Common myeloid progenitor, CD34-positive (primary cell): ENCODE results near the gene TRIM44.
"Not testable (repeated sequence)": the region's sequence is repeated elsewhere in the genome, so short reads cannot be mapped to it uniquely, and the experiment has no call there.

Experiments used
- CTCF ChIA-PET: fragments of 350-600 bp; sonication (Branson Sonifier 250); formaldehyde crosslinking; loops from one replicate; lab custom pipeline; 2021; ENCODE audit warnings: antibody characterized with exemption; lab: Charles Lee
- POLR2A ChIA-PET: fragments of 350-600 bp; sonication (Branson Sonifier 250); formaldehyde crosslinking; loops from one replicate; lab custom pipeline; 2021; ENCODE audit warnings: antibody characterized with exemption; lab: Charles Lee
- DNase-seq, 3 donors: peaks; one replicate each; pipeline versions ENCODE4 v3.0.0 to v3.0.0-alpha.2; 2013
- H3K27ac ChIP-seq, 2 experiments: 1 replicate in 1 of 2; 2 replicates in 1 of 2; pipeline ENCODE4 v1.7.0; 2013; ENCODE audit warnings: inconsistent platforms in 2 of 2, low read length in 2 of 2, mild to moderate bottlenecking in 2 of 2, low read depth in 1 of 2, moderate library complexity in 1 of 2; ENCODE audit not compliant: severe bottlenecking in 2 of 2, insufficient read depth in 1 of 2, poor library complexity in 1 of 2
- H3K27me3 ChIP-seq, 5 experiments: replicated peaks in 2 of 5; 1 replicate in 3 of 5; 2 replicates in 2 of 5; pipeline versions ENCODE4 v1.6.1 to v1.7.0; 2013; ENCODE audit warnings: low read length in 4 of 5, mild to moderate bottlenecking in 2 of 5, moderate library complexity in 2 of 5, inconsistent platforms in 1 of 5; ENCODE audit not compliant: insufficient read depth in 5 of 5, control insufficient read depth in 4 of 5
- H3K36me3 ChIP-seq, 4 experiments: 1 replicate in 2 of 4; 2 replicates in 2 of 4; pipeline versions ENCODE4 v1.6.1 to v1.7.0; 2013; ENCODE audit warnings: low read length in 3 of 4, control low read depth in 1 of 4, mild to moderate bottlenecking in 1 of 4; ENCODE audit not compliant: control insufficient read depth in 4 of 4, insufficient read depth in 4 of 4
- H3K4me1 ChIP-seq, 4 experiments: 1 replicate in 3 of 4; 2 replicates in 1 of 4; pipeline versions ENCODE4 v1.6.1 to v1.7.1; 2013; ENCODE audit warnings: low read length in 3 of 4, mild to moderate bottlenecking in 3 of 4, control low read depth in 1 of 4, inconsistent platforms in 1 of 4, moderate library complexity in 1 of 4; ENCODE audit not compliant: control insufficient read depth in 4 of 4, insufficient read depth in 4 of 4; ENCODE audit errors: control extremely low read depth in 1 of 4
- H3K4me3 ChIP-seq, 7 experiments: 1 replicate in 4 of 7; 2 replicates in 3 of 7; pipeline versions ENCODE4 v1.5.1 to v1.7.0; 2013; ENCODE audit warnings: mild to moderate bottlenecking in 7 of 7, low read length in 6 of 7, moderate library complexity in 6 of 7, inconsistent platforms in 2 of 7, low read depth in 2 of 7, control low read depth in 1 of 7; ENCODE audit not compliant: insufficient read depth in 4 of 7, control insufficient read depth in 1 of 7; ENCODE audit errors: extremely low read depth in 1 of 7
- H3K9me3 ChIP-seq, 5 experiments: 1 replicate in 4 of 5; 2 replicates in 1 of 5; pipeline versions ENCODE4 v1.6.1 to v1.7.1; 2013; ENCODE audit warnings: low read length in 4 of 5, mild to moderate bottlenecking in 2 of 5, inconsistent platforms in 1 of 5, low read depth in 1 of 5, moderate library complexity in 1 of 5; ENCODE audit not compliant: control insufficient read depth in 4 of 5, insufficient read depth in 2 of 5; ENCODE audit errors: control extremely low read depth in 1 of 5
- WGBS: methylation state at CpG from one replicate; pipeline ENCODE4 v1.1.5; 2013; ENCODE audit not compliant: insufficient coverage; 5-methylcytosine and 5-hydroxymethylcytosine counted together

TRIM44 gene

DNA sequence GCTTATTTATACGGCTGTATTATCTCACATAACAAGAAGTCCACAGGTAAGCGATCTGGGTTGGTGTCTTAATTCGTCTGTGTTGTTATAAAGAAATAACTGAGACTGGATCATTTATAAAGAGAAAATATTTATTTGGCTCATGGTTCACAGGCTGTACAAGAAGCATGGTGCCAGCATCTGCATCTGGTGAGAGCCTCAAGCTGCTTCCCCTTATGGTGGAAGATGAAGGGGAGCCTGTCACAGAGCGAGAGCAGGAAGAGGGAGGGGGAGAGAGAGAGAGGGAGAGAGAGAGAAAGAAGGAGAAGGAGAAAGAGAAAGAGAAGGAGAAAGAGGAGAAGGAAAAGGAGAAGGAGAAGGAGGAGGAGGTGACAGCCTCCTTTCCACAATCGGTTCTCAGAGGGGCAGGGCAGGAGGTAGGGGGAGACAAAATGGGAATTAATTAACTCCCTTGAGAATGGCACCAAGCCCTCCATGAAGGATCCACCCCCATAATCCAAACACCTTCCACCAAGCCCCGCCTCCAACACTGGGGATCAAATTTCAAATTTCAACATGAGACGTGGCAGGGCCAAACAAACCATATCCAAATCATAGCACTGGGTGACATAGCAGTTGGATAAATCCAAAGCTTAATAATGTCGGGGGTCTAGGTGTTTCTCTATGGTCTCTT is 15.0 kb upstream of the TRIM44 start:
- Histone ChIP-seq H3K9me3 (no peaks in the 10 kb centered on the region), H3K4me1 (no peaks in the 10 kb centered on the region), H3K4me3 (no peak overlapping the region), H3K36me3 (no peaks in the 10 kb centered on the region), H3K27ac (no peak overlapping the region), H3K27me3 (no peaks in the 10 kb centered on the region)
- DNase-seq: peak in 1 of 3 donors; percentile 33
- ChIA-PET POLR2A (no interaction called here), CTCF (interaction anchor here (0.8 kb wide), 1 partner anchor 18 kb away, joined by 3 read pairs; no protein-coding TSS in a partner anchor)
- WGBS: 93% methylated on average over 3 of the region's 8 CpGs

DNA sequence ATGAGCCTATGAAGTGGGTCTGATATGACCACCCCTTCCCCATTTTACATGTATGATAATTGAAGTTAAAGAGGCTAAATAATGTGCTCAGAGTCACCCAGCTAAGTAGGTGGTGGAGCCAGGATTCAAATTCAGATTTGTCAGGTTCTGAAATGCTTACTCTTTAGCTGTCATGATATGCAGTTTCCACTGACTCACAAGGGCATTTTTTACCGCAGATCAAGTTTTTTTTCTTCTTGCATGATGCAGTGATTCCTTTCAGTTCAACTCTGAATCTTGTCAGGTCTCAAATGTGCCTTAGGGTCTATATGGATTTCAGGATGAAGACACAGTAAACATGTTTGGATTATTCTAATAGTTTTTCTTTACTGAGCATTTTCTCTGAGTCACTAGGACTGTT is 12.6 kb upstream of the TRIM44 start:
- H3K4me1 ChIP-seq: no peaks in the 10 kb centered on the region
- DNase-seq: no peak
- ChIA-PET POLR2A (no interaction called here), CTCF (no interaction called here)
- no peak overlapping the region for H3K27ac ChIP-seq
- whole genome bisulfite sequencing: 100% methylated on average over 1 of the region's 1 CpG
- no peaks in the 10 kb centered on the region for H3K36me3 ChIP-seq
- H3K4me3 ChIP-seq: no peak overlapping the region
- H3K9me3 ChIP-seq: no peaks in the 10 kb centered on the region
- H3K27me3 ChIP-seq: peaks cover 0 to 2% (median 0%) of the 10 kb centered on the region in 5 experiments

DNA sequence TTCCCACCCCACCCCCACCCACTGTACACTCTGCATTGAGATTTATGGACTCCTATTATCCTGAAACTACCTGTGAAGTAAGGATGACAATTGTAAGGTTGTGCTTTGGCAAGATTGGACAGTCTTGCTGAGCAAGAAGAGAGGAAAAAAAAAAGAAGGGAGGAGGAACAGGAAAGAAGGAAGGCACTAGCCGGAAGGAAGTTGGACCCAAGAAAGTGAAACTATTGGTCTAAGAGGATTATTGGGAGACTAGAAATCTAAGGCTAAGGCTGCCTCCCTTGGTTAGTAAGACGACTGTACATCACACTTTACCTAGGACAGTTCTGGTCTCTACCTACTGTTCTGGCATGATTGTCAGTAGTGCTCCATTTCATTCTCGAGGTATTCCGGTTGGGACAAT is 12.1 kb upstream of the TRIM44 start:
- no peak overlapping the region for H3K4me3 ChIP-seq
- POLR2A ChIA-PET: no interaction called here
- no peak overlapping the region for H3K27ac ChIP-seq
- no peaks in the 10 kb centered on the region for H3K36me3 ChIP-seq
- peaks cover 0 to 4% (median 0%) of the 10 kb centered on the region in 5 experiments for H3K27me3 ChIP-seq
- WGBS: 86% methylated on average over 3 of the region's 4 CpGs
- no peaks in the 10 kb centered on the region for H3K9me3 ChIP-seq
- CTCF ChIA-PET: no interaction called here
- DNase-seq: no peak
- no peaks in the 10 kb centered on the region for H3K4me1 ChIP-seq

DNA sequence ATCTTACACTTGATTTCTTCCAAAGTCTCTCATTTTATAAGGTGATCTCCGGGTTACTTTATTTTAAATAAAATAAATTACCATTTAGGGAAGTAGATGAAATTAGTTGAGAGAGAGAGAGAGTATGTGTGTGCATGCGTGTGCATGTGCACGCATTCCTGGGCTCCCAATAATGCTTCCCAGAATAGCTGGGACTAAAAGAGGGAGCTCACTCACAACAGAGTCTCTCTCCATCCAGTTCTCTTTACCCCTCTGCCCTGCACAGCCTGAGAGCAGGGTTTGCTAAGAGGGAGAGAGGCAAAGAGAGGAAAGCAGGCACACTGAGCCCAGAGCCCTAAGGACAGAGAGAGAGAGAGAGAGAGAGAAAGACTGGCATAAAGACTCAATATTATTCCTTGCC is 11.3 kb upstream of the TRIM44 start:
- Histone ChIP-seq H3K36me3 (no peaks in the 10 kb centered on the region), H3K27ac (no peak overlapping the region), H3K9me3 (no peaks in the 10 kb centered on the region), H3K4me1 (no peaks in the 10 kb centered on the region), H3K4me3 (no peak overlapping the region), H3K27me3 (peaks cover 0 to 6% (median 0%) of the 10 kb centered on the region in 5 experiments)
- POLR2A ChIA-PET: no interaction called here
- WGBS: no CpG with 5 or more reads among the region's 3 CpGs
- DNase-seq: no peak
- CTCF ChIA-PET: no interaction called here

DNA sequence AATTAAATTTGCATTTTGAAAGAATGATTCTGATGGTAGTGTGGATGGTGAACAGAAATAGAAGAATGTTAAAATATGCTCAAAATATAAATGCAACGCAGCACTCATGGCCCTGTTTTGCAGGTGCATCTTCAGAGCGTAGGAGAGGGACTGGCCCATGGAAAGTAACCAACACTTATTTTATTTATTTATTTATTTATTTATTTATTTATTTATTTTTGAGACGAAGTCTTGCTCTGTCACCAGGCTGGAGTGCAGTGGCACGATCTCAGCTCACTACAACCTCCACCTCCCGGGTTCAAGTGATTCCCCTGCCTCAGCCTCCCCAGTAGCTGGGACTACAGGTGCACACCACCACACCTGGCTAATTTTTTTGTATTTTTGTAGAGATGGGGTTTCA is 9.8 kb upstream of the TRIM44 start:
- POLR2A ChIA-PET, CTCF ChIA-PET: not testable (repeated sequence)
- WGBS: no CpG with 5 or more reads among the region's 5 CpGs

DNA sequence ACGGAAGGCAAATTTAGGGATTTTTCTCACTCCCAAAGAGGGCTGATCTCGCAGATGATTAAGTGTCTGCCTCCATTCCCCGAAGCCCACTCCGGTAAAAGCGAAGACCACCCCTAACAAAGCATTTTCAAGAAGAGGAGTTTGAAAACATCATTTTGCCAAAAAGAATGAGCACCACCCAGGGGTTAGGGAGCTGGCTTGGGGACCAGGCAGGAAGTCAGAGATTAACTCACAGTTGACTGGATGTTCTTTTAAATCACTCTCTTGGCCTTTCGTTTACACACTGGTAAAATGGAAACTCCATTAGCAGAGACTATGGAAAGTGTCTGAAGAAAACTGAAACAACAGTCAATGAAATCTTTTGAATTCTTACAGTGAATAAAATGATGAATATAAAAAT is 7.9 kb upstream of the TRIM44 start:
- DNase-seq: no peak
- POLR2A ChIA-PET: no interaction called here
- Histone ChIP-seq H3K27me3 (peaks cover 0 to 13% (median 4%) of the 10 kb centered on the region in 5 experiments), H3K36me3 (no peaks in the 10 kb centered on the region), H3K9me3 (no peaks in the 10 kb centered on the region), H3K27ac (no peak overlapping the region), H3K4me3 (no peak overlapping the region), H3K4me1 (no peaks in the 10 kb centered on the region)
- CTCF ChIA-PET: interaction anchor here (1.1 kb wide), 1 partner anchor 8 kb away, joined by 3 read pairs; no protein-coding TSS in a partner anchor
- 78% methylated on average over 1 of the region's 6 CpGs for WGBS

More for the DNA sequence above, 9.8 kb upstream of the TRIM44 start:
- H3K4me3 ChIP-seq, H3K27me3 ChIP-seq, DNase-seq, H3K9me3 ChIP-seq, H3K36me3 ChIP-seq, H3K4me1 ChIP-seq, H3K27ac ChIP-seq: not testable (repeated sequence)

DNA sequence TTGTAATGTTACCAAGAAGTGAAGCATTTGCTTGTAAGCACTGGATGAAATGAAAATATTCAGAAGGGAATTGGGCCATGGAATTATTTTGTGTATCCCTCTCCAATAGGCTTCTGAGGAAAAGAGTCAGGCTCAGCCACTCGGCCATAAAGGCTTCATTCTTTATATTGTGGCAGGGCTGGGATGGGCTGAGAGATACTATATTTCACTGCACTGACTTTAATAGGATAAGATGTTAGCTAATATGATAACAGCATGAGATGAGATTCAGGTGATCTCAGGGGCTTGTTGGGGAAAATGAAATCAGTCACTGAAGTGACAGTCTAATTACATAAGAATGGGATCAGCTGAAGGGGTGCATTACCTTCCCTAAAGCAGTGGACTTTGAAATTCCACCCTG is 7.3 kb upstream of the TRIM44 start:
- H3K4me1 ChIP-seq: no peaks in the 10 kb centered on the region
- no peaks in the 10 kb centered on the region for H3K9me3 ChIP-seq
- DNase-seq: no peak
- no peak overlapping the region for H3K4me3 ChIP-seq
- ChIA-PET CTCF (interaction anchor here (1.1 kb wide), 1 partner anchor 9 kb away, joined by 3 read pairs; no protein-coding TSS in a partner anchor), POLR2A (no interaction called here)
- no CpG with 5 or more reads among the region's 1 CpG for WGBS
- H3K27me3 ChIP-seq: peaks cover 0 to 14% (median 4%) of the 10 kb centered on the region in 5 experiments
- no peaks in the 10 kb centered on the region for H3K36me3 ChIP-seq
- no peak overlapping the region for H3K27ac ChIP-seq
